HuH-7 (cell line): ENCODE data around the gene MAP3K10.
A peak's percentile ranks its signal among the peaks of the same experiment; 100 is the strongest.
"Not testable (repeated sequence)": the region's sequence is repeated elsewhere in the genome, so short reads cannot be mapped to it uniquely, and the experiment has no call there.

Experiments
- DNase-seq: peaks from one replicate; pipeline ENCODE4 v3.0.0; 2011; ENCODE audit warnings: low spot score

Gene MAP3K10

GRCh38 chr19:40190891-40191835 lies at the start of gene MAP3K10:
Gene MAP3K10, plus strand, starts transcription at chr19:40191426. Its CDS starts 606 bp downstream, at chr19:40192032.
- peak; percentile 90 for DNase-seq

DNA sequence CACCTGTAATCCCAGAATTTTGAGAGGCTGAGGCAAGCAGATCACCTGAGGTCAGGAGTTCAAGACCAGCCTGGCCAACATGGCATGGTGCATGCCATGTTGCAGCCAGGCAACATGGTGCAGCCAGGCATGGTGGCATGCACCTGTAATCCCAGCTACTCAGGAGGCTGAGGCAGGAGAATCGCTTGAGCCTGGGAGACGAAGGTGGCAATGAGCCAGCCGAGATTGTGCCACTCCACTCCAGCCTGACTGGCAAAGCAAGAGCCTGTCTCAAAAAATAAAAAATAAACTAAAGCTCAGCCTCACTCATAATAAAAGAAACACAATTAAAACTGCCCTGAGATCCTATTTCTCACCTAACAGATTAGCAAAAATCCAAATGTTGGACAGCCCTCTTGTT lies 49.7 kb upstream of the MAP3K10 start:
- no peak for DNase-seq

DNA sequence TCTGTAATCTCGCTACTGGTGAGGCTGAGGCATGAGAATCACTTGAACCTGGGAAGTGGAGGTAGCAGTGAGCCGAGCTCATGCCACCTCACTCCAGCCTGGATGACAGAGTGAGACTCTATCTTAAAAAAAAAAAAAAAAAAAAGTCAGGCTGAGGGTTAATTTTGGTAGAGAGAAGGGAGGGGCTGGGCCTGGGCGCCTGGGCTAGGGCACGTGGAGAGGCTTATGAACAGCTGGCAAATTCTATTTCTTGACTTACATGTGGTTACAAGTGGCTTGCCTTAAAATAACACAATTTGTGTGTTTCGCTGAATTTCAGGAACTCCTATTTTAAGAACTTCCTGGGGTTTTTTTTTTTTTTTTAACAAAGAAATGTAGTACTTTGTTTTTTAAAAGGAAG lies 47.6 kb upstream of the MAP3K10 start:
- DNase-seq, result no peak

GRCh38 chr19:40144151-40144550 lies 47.1 kb upstream of the MAP3K10 start:
- no peak for DNase-seq

DNA sequence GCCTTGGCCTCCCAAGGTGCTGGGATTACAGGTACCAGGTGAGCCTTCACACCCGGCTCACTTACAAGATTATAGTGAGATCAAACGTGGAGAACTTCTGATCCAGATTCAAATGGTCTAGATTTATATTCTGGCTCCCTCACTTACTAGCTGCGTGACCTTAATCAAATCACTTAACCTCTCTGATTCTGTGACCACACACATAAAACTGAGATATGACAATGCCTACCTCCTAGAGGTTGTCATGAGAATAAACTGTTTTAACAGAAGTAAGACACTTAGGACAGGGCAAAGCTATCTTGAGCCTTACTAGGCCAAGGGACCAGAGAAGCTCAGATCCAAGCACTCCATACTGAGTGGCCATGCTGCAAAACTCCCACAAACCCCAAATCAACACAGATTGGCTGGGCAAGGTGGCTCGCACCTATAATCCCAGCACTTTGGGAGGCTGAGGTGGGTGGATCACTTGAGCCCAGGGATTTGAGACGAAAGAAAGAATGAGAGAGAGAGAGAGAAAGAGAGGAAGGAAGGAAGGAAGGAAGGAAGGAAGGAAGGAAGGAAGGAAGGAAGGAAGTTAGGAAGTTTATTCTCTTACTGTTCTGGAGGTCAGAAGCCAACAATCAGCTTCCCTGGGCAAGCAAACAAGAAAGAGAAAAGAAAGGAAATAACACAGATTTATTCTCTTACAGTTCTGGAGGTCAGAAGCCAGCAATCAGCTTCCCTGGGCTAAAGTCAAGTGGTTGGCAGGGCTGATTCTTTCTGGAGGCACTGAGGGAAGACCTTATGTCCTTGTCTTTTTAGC lies 46.1 kb upstream of the MAP3K10 start:
- DNase-seq, result no peak

DNA sequence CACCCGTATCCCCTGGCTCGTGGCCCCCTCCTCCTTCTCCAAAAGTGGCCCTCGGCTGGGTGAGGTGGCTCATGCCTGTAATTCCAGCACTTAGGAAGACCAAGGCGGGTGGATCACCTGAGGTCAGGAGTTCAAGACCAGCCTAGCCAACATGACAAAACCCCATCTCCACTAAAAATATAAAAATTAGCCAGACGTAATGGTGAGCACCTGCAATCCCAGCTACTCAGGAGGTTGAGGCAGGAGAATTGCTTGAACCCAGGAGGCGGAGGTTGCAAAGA lies 45.5 kb upstream of the MAP3K10 start:
- not testable (repeated sequence) for DNase-seq

- no peak for DNase-seq
These were observed 43.9 kb upstream of the MAP3K10 start for GRCh38 chr19:40147338-40147692.

DNA sequence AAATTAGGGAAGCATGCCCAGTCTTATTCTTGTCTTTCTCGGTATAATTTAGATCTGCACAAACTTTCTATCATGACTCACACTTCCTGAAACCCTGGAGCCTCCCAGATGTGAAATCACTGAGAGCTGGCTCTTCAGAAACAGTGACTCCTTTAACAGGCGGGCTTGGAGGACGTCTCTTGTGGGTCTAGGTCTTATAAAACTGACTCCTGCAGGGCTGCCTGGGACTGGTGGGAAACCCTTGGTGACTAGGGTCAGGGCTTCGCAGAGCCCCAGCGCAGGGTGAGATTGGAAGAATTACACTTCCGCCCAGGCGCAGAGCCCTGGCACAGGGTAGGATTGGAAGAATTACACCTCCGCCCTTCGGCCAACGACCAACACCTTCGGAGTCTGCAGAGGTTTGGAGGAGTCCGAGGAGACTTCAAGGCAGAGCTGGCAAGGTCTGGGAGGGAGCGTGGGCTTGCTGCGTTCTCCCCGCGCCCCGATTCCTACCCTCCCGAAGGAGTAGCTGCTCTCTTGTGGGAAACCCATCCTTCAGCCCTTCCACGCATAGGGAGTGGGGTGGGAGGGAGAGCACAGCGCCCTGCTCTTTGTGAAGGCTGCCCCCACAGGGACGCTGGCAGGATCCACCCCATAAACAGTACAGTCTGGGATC lies 43.4 kb upstream of the MAP3K10 start:
- DNase-seq, result no peak

GRCh38 chr19:40149501-40149900 lies 41.7 kb upstream of the MAP3K10 start:
- DNase-seq, result no peak

GRCh38 chr19:40150170-40150569 lies 41.1 kb upstream of the MAP3K10 start:
- no peak for DNase-seq

DNA sequence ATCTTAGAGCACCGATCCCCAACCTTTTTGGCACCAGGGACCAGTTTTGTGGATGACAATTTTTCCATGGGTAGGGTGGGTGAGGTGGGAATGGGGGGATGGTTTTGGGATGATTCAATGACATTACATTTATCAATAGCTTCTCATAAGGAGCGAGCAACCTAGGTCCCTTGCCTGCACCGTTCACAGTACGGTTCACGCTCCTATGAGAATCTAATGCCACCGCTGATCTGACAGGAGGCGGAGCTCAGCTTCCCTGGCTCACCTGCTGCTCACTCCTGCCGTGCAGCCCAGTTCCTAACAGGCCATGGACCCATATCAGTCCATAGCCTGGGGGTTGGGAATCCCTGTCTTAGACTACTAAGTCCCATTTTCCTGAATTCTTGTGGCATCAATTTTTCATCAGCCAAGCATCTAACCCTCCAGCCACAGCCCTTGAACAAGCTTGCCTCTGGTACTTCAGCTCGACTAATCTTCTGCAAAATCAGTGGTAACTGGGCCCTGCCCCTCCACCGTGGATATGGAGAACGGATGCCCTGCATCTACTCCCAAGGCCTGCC lies 37.0 kb upstream of the MAP3K10 start:
- DNase-seq, result no peak

- DNase-seq, result peak; percentile 61
These were observed 35.4 kb upstream of the MAP3K10 start for GRCh38 chr19:40155749-40156265.

GRCh38 chr19:40157059-40157458 lies 34.2 kb upstream of the MAP3K10 start:
- DNase-seq, result no peak

- no peak for DNase-seq
These were observed 31.5 kb upstream of the MAP3K10 start for GRCh38 chr19:40159744-40160143.

DNA sequence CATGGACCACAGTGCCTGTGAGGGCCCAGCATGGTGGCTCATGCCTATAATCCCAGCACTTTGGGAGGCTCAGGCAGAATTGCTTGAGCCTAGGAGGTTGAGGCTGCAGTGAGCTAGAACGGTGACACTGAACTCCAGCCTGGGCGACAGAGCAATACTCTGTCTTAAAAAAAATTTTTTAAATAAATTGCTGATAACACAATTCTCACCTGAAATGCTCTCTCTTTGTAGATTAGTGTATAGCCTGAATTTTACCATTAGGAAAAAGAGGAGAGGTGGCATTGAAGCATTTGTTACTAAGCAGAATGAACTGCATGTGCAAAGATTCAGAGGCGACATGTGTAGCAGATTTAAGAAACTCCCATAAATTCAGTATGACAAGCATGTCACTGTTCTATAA lies 29.1 kb upstream of the MAP3K10 start:
- no peak for DNase-seq

- no peak for DNase-seq
These were observed 27.6 kb upstream of the MAP3K10 start for GRCh38 chr19:40163541-40164129.

GRCh38 chr19:40165362-40165937 lies 25.8 kb upstream of the MAP3K10 start:
- peak; percentile 82 for DNase-seq

GRCh38 chr19:40169482-40170302 lies 21.5 kb upstream of the MAP3K10 start:
- DNase-seq, result not testable (repeated sequence)

GRCh38 chr19:40170303-40170989 lies 20.8 kb upstream of the MAP3K10 start:
- DNase-seq, result not testable (repeated sequence)

DNA sequence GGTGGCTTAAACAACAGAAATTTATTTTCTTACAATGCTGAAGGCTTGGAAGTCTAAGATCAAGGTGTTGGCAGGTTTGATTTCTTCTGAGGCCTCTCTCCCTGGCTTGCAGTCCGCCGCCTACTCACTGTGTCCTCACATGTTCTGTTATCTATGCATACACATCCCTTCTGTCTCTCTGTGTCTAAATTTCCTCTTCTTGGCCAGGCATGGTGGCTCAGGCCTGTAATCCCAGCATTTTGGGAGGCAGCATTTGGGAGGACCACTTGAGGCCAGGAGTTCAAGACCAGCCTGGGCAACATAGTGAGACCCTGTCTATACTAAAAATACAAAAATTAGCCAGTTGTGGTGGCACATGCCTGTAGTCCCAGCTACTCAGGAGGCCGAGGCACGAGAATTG lies 19.9 kb upstream of the MAP3K10 start:
- DNase-seq, result not testable (repeated sequence)
